GM12878 (cell line): ENCODE measurements around the gene SIVA1. TPM values are rescaled to one million over a fixed set of nuclear protein-coding genes. Genes with fewer than 3 reads are reported as not detected.

ENCODE experiments used
- ATAC-seq: fragments of 200-7000 bp; cut with Tn5 transposase; 3 replicates; pipeline ENCODE4 v1.9.1; 2020; ENCODE audit warnings: mild to moderate bottlenecking, moderate library complexity
- BruUV-seq: library from RNA; stranded (reverse); fragments of 400-500 nt; replicated peaks from 2 replicates; lab custom pipeline; 2021; lab: Mats Ljungman, UMichigan
- CTCF ChIA-PET: fragments of 300-600 bp; sonication (Branson Sonifier 250); formaldehyde crosslinking; extraction: SDS; loops from one replicate; lab custom pipeline; 2021; ENCODE audit warnings: inconsistent platforms; lab: Yijun Ruan, JAX
- POLR2A ChIA-PET: fragments of 350-600 bp; formaldehyde crosslinking; extraction: SDS; loops from one replicate; lab custom pipeline; 2021; ENCODE audit warnings: inconsistent platforms; lab: Charles Lee
- RAD21 ChIA-PET: fragments of 300-600 bp; sonication (Branson Sonifier 250); formaldehyde crosslinking; loops from one replicate; lab custom pipeline; 2023; ENCODE audit warnings: antibody characterized with exemption; ENCODE audit not compliant: unreplicated experiment; lab: Charles Lee
- SMC1A ChIA-PET: fragments of 300-600 bp; sonication (Branson Sonifier 250); formaldehyde crosslinking; loops from one replicate; lab custom pipeline; 2023; ENCODE audit not compliant: unreplicated experiment, uncharacterized antibody; lab: Charles Lee
- DNase-seq: peaks from one replicate; pipeline ENCODE4 v3.0.0-alpha.2; 2011; ENCODE audit warnings: low read depth, low spot score
- FAIRE-seq: peaks from 3 replicates; lab custom pipeline; 2011; peaks lifted over from hg19 to GRCh38; lab: Jason Lieb, UNC
- H2AFZ ChIP-seq: 2 replicates; pipeline ENCODE4 v1.6.0; 2011; ENCODE audit warnings: low read depth, low read length, control low read depth; ENCODE audit not compliant: control insufficient read depth
- H3K27ac ChIP-seq: 2 replicates; pipeline ENCODE4 v1.5.1; 2011; ENCODE audit warnings: control low read depth; ENCODE audit not compliant: control insufficient read depth, insufficient read depth
- H3K27me3 ChIP-seq, 2 experiments: replicated peaks in 1 of 2; 2 replicates each; pipeline versions ENCODE4 v1.6.0 to v1.6.1; 2011; ENCODE audit warnings: low read length in 1 of 2; ENCODE audit not compliant: control insufficient read depth in 2 of 2, insufficient read depth in 2 of 2
- H3K36me3 ChIP-seq, 2 experiments: 2 replicates each; pipeline ENCODE4 v1.5.1; 2011; ENCODE audit warnings: low read length in 1 of 2; ENCODE audit not compliant: control insufficient read depth in 2 of 2, insufficient read depth in 2 of 2
- H3K4me1 ChIP-seq: 2 replicates; pipeline ENCODE4 v1.6.1; 2011; ENCODE audit warnings: mild to moderate bottlenecking, low read length, moderate library complexity, mixed read lengths; ENCODE audit not compliant: control insufficient read depth, insufficient read depth
- H3K4me2 ChIP-seq: 2 replicates; pipeline ENCODE4 v1.6.0; 2011; ENCODE audit warnings: control low read depth; ENCODE audit not compliant: control insufficient read depth, insufficient read depth
- H3K4me3 ChIP-seq: fragments of 200-600 bp; sonication (generic); 2 replicates; pipeline ENCODE4 v1.5.1; 2016
- H3K79me2 ChIP-seq: 2 replicates; pipeline ENCODE4 v1.6.0; 2011; ENCODE audit warnings: low read length; ENCODE audit not compliant: control insufficient read depth, insufficient read depth
- H3K9ac ChIP-seq: 2 replicates; pipeline ENCODE4 v1.8.0; 2011; ENCODE audit warnings: low read length, control low read depth, mixed read lengths; ENCODE audit not compliant: control insufficient read depth, insufficient read depth
- H3K9me3 ChIP-seq: replicated peaks from 3 replicates; pipeline ENCODE4 v1.5.1; 2011; ENCODE audit warnings: mild to moderate bottlenecking, low read length; ENCODE audit not compliant: control insufficient read depth, insufficient read depth
- H4K20me1 ChIP-seq: 2 replicates; pipeline ENCODE4 v1.6.0; 2011; ENCODE audit not compliant: control insufficient read depth, insufficient read depth
- ASH2L ChIP-seq: fragments of 300-600, 200-600 bp; sonication (generic); IDR thresholded peaks from 2 replicates; pipeline ENCODE4 v1.6.1; 2017; ENCODE audit warnings: low read depth, mild to moderate bottlenecking, borderline replicate concordance
- CHD4 ChIP-seq: fragments of 200-600 bp; sonication (generic); IDR thresholded peaks from 2 replicates; pipeline ENCODE4 v1.6.1; 2016; ENCODE audit warnings: mild to moderate bottlenecking
- EZH2 ChIP-seq: IDR thresholded peaks from 2 replicates; pipeline ENCODE4 v1.6.1; 2012; ENCODE audit warnings: low read depth, mild to moderate bottlenecking, control low read depth, inconsistent platforms, low read length, borderline replicate concordance; ENCODE audit not compliant: control insufficient read depth
- FOXM1 ChIP-seq: IDR thresholded peaks from 2 replicates; pipeline ENCODE4 v1.6.1; 2012; ENCODE audit warnings: low read depth, mild to moderate bottlenecking, inconsistent platforms, low read length, moderate library complexity
- HDGF ChIP-seq: fragments of 450-650 bp; IDR thresholded peaks from 2 replicates; pipeline ENCODE4 v1.6.1; 2016; ENCODE audit warnings: antibody characterized with exemption
- JUNB ChIP-seq: IDR thresholded peaks from 2 replicates; pipeline ENCODE4 v1.6.1; 2016; ENCODE audit warnings: antibody characterized with exemption, mild to moderate bottlenecking
- NBN ChIP-seq: fragments of 450-650 bp; IDR thresholded peaks from 2 replicates; pipeline ENCODE4 v1.6.1; 2016
- NFXL1 ChIP-seq: fragments of 450-650 bp; IDR thresholded peaks from 2 replicates; pipeline ENCODE4 v1.6.1; 2017; ENCODE audit warnings: antibody characterized with exemption, mild to moderate bottlenecking, borderline replicate concordance
- NRF1 ChIP-seq: conservative IDR thresholded peaks from 2 replicates; pipeline ENCODE4 v1.6.1; 2011; ENCODE audit warnings: mild to moderate bottlenecking, low read depth, low read length, improper control_type of control experiment
- PAX5 ChIP-seq: IDR thresholded peaks from 2 replicates; pipeline ENCODE4 v1.6.1; 2011; ENCODE audit warnings: low read depth, low read length, borderline replicate concordance
- RB1 ChIP-seq: fragments of 450-650 bp; formaldehyde crosslinking; IDR thresholded peaks from 2 replicates; pipeline ENCODE4 v1.6.1; 2017; ENCODE audit warnings: mild to moderate bottlenecking, borderline replicate concordance
- SMARCA5 ChIP-seq: fragments of 450-650 bp; IDR thresholded peaks from 2 replicates; pipeline ENCODE4 v1.6.1; 2017; ENCODE audit warnings: mild to moderate bottlenecking
- SMC3 ChIP-seq: IDR thresholded peaks from 2 replicates; pipeline ENCODE4 v1.6.1; 2011; ENCODE audit warnings: low read length, improper control_type of control experiment, borderline replicate concordance
- SUPT20H ChIP-seq: IDR thresholded peaks from 2 replicates; pipeline ENCODE4 v1.6.1; 2011; ENCODE audit warnings: low read depth, mild to moderate bottlenecking, low read length, moderate library complexity, borderline replicate concordance; ENCODE audit not compliant: control insufficient read depth
- WGBS: methylation state at CpG from one replicate; pipeline ENCODE4 v1.1.6; 2016; ENCODE audit warnings: low lambda C conversion rate; ENCODE audit not compliant: insufficient replicate concordance, insufficient coverage; ENCODE audit errors: missing lambda C conversion rate; 5-methylcytosine and 5-hydroxymethylcytosine counted together
- in situ Hi-C: fragments of 300-500 bp; cut with MboI; formaldehyde crosslinking; loops from 9 replicates; pipeline ENCODE4 v1.14.3; 2018; ENCODE audit warnings: mixed read lengths
- intact Hi-C: fragments of 100-400 bp; cut with micrococcal nuclease; formaldehyde crosslinking; loops from one replicate; pipeline ENCODE4 v1.14.2; 2022; ENCODE audit not compliant: unreplicated experiment
- polyA plus RNA-seq, 11 experiments: library from polyadenylated mRNA; depleted of rRNA in 4 of 11; unstranded in 6 of 11; stranded (reverse) in 5 of 11; fragments of >200 nt; fragmentation: Nextera tagmentation in 4 of 11; fragmentation: Illumina TruSeq in 1 of 11; extraction: Ambion mirVana in 4 of 11; extraction: Trizol in 1 of 11; gene quantifications; 1 replicate in 1 of 11; 2 replicates in 10 of 11; pipeline versions ENCODE4 v1.2.1 to v1.2.3, GENCODE V29; 2011 to 2016; ENCODE audit warnings: inconsistent platforms in 2 of 11, missing spikeins in 2 of 11, low read depth in 1 of 11
- total RNA-seq, 4 experiments: library from RNA; depleted of rRNA in 3 of 4; stranded (reverse); fragments of >200 nt in 3 of 4; fragmentation: Illumina TruSeq in 1 of 4; extraction: Trizol in 1 of 4; gene quantifications; 2 replicates each; pipeline versions ENCODE4 v1.2.1 to v1.2.3, GENCODE V29; 2013 to 2021
- TF ChIP-seq, protein P1 (sequence below): fragments of 150-350 bp; IDR thresholded peaks from 2 replicates; pipeline ENCODE4 v1.6.1; 2014; ENCODE audit warnings: mild to moderate bottlenecking, low read depth, low read length
- TF ChIP-seq, protein P2 (sequence below): IDR thresholded peaks from 2 replicates; pipeline ENCODE4 v1.6.1; 2012; ENCODE audit warnings: low read depth, low read length, improper control_type of control experiment
- TF ChIP-seq, protein P3 (sequence below): fragments of 450-650 bp; formaldehyde crosslinking; IDR thresholded peaks from 2 replicates; pipeline ENCODE4 v1.4.0; 2020; ENCODE audit warnings: mild to moderate bottlenecking, moderate library complexity

Gene SIVA1
- total and polyA plus RNA-seq, 10 of the 15 experiments (the other 5 are each of a cell fraction or from before 2014, with no cell fraction given): 4.6 to 282 (median 106) TPM

DNA sequence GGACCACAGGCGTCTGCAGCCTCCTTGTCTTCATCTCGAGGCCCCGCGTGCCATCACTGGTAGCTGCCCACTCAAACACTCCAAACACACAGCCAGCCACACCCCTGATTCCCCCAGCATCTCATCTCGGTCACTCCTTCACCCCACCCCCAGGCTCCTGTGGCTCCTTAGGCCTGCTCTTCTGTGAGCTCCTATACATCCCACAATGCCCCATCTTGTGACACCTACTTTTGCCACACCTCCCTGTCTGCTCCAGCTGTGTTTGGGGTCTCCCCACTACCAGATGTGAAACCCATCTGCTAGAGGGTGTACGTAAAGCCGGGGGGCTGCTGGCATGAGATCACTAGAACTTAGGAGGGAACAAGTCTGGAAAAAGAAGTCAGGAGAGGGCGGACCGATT lies 38.5 kb downstream of the SIVA1 start:
- H3K36me3 ChIP-seq: peaks cover 0 to 8% of the 10 kb centered on the region in 2 experiments; a peak in 2 of 4 replicates
- intact Hi-C loops: no loop called here
- no peak for TF ChIP-seq SMC3
- TF ChIP-seq, protein P1, sequence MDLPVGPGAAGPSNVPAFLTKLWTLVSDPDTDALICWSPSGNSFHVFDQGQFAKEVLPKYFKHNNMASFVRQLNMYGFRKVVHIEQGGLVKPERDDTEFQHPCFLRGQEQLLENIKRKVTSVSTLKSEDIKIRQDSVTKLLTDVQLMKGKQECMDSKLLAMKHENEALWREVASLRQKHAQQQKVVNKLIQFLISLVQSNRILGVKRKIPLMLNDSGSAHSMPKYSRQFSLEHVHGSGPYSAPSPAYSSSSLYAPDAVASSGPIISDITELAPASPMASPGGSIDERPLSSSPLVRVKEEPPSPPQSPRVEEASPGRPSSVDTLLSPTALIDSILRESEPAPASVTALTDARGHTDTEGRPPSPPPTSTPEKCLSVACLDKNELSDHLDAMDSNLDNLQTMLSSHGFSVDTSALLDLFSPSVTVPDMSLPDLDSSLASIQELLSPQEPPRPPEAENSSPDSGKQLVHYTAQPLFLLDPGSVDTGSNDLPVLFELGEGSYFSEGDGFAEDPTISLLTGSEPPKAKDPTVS: no peak
- no peak for TF ChIP-seq JUNB
- no peak for TF ChIP-seq HDGF
- no peak for TF ChIP-seq NFXL1
- TF ChIP-seq, protein P2, sequence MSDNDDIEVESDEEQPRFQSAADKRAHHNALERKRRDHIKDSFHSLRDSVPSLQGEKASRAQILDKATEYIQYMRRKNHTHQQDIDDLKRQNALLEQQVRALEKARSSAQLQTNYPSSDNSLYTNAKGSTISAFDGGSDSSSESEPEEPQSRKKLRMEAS: no peak
- TF ChIP-seq NBN: no peak
- TF ChIP-seq RB1: no peak
- no peak for TF ChIP-seq PAX5
- TF ChIP-seq SUPT20H: no peak
- TF ChIP-seq, protein P3, sequence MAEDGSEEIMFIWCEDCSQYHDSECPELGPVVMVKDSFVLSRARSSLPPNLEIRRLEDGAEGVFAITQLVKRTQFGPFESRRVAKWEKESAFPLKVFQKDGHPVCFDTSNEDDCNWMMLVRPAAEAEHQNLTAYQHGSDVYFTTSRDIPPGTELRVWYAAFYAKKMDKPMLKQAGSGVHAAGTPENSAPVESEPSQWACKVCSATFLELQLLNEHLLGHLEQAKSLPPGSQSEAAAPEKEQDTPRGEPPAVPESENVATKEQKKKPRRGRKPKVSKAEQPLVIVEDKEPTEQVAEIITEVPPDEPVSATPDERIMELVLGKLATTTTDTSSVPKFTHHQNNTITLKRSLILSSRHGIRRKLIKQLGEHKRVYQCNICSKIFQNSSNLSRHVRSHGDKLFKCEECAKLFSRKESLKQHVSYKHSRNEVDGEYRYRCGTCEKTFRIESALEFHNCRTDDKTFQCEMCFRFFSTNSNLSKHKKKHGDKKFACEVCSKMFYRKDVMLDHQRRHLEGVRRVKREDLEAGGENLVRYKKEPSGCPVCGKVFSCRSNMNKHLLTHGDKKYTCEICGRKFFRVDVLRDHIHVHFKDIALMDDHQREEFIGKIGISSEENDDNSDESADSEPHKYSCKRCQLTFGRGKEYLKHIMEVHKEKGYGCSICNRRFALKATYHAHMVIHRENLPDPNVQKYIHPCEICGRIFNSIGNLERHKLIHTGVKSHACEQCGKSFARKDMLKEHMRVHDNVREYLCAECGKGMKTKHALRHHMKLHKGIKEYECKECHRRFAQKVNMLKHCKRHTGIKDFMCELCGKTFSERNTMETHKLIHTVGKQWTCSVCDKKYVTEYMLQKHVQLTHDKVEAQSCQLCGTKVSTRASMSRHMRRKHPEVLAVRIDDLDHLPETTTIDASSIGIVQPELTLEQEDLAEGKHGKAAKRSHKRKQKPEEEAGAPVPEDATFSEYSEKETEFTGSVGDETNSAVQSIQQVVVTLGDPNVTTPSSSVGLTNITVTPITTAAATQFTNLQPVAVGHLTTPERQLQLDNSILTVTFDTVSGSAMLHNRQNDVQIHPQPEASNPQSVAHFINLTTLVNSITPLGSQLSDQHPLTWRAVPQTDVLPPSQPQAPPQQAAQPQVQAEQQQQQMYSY (CRISPR knock-in tag): no peak
- no peak for TF ChIP-seq EZH2
- TF ChIP-seq CHD4: no peak
- no peak for TF ChIP-seq SMARCA5
- no peak for TF ChIP-seq NRF1
- TF ChIP-seq FOXM1: no peak
- TF ChIP-seq ASH2L: no peak
- BruUV-seq: no TSS peak
- ChIA-PET SMC1A (no interaction called here), RAD21 (no interaction called here), CTCF (interaction anchor here (0.9 to 1.0 kb wide), 2 partner anchors 23 to 144 kb away, joined by 3 read pairs; no protein-coding TSS in a partner anchor), POLR2A (interaction anchor here (1.0 kb wide), 1 partner anchor 61 kb away, joined by 3 read pairs; no protein-coding TSS in a partner anchor)
- ATAC-seq (no peak), FAIRE-seq (no peak), DNase-seq (no peak)
- no peaks in the 10 kb centered on the region for H3K9me3 ChIP-seq
- in situ Hi-C loops: no loop called here
- WGBS: 91% methylated on average over 9 of the region's 9 CpGs
- no peak overlapping the region for H3K27ac ChIP-seq
- H3K4me1 ChIP-seq: peaks cover 16% of the 10 kb centered on the region
- no peak overlapping the region for H3K4me2 ChIP-seq
- H3K9ac ChIP-seq: no peak overlapping the region
- no peaks in the 10 kb centered on the region for H3K27me3 ChIP-seq
- H4K20me1 ChIP-seq: peaks cover 3% of the 10 kb centered on the region; the same call in 1 of the 2 replicates
- H2AFZ ChIP-seq: no peak overlapping the region
- no peak overlapping the region for H3K4me3 ChIP-seq
- peaks cover 26% of the 10 kb centered on the region for H3K79me2 ChIP-seq
